Measurements from ENCODE around the gene DCAF5. TPM values are rescaled to one million over a fixed set of nuclear protein-coding genes. Genes with fewer than 3 reads are reported as not detected.
A peak's percentile ranks its signal among the peaks of the same experiment; 100 is the strongest.

DCAF5 gene
- polyA plus RNA-seq, 1 donor (not counting 4 experiments of a cell fraction or from before 2014, with no cell fraction given): 29.5 TPM

DNA sequence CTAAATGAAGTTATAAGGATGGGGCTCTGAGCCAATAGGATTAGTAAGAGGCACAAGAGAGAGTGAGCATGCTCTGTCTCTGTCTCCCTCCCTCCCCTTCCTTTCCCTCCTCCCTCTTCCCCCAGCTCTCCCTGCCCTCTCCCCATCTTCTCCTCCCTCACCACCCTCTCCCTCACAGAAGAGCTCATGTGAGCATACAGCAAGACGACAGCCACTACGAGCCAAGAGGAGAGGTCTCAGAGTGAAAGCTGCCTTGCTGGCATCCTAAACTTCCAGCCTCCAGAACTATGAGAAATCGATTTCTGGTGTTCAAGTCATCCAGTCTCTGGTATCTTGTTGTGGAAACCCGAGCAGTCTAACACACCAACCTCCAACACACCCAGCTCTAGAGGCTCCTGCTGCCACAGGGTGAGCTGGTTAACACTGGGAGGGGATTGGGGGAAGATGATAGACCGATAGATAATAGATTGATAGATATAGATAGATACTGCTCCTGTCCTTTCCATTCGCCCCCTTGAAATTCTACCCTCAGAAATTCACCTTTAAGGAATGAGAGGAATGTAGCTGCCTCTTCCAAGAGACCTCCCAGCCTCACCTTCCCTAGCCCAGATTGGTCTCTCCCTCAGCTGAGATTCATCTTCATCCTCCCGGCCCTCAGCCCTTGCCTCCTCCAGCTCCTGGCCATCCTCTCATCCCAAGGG, 148.0 kb downstream of the DCAF5 start:
- TF ChIP-seq, protein P1, sequence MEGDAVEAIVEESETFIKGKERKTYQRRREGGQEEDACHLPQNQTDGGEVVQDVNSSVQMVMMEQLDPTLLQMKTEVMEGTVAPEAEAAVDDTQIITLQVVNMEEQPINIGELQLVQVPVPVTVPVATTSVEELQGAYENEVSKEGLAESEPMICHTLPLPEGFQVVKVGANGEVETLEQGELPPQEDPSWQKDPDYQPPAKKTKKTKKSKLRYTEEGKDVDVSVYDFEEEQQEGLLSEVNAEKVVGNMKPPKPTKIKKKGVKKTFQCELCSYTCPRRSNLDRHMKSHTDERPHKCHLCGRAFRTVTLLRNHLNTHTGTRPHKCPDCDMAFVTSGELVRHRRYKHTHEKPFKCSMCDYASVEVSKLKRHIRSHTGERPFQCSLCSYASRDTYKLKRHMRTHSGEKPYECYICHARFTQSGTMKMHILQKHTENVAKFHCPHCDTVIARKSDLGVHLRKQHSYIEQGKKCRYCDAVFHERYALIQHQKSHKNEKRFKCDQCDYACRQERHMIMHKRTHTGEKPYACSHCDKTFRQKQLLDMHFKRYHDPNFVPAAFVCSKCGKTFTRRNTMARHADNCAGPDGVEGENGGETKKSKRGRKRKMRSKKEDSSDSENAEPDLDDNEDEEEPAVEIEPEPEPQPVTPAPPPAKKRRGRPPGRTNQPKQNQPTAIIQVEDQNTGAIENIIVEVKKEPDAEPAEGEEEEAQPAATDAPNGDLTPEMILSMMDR (optimal IDR thresholded peaks at IDR 0.05 in 1 of 3, IDR thresholded peaks at IDR 0.05 in 1 of 3, conservative IDR thresholded peaks at IDR 0.05 in 1 of 3; ENCODE audit: extremely low read depth in 1 of 3, insufficient read depth in 2 of 3, low read length in 3 of 3): no peak
- no peak for TF ChIP-seq EZH2 (IDR thresholded peaks at IDR 0.05; ENCODE audit: low read length)

DNA sequence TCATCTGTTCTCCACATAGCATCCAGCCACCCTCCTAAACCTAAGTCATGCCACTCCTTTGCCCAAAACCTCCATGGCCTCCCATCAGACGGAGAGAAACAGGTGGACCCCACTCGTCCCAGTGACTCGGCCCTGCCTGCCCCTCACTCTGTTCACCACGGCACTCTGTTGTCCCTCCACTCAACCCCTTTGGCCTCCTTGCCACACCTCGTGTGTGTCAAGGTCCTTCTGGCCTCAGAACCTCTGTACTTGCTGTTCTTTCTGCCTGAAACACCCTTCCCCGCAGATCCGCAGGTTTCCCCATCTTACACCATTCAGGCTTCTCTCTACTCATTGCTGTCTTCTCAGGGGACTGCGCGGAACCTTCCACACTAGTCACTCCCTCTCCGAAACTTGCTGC, 149.3 kb downstream of the DCAF5 start:
- H3K9me3 ChIP-seq (ENCODE audit: control insufficient read depth, low read depth, low read length): no peaks in the 10 kb centered on the region
- H3K4me1 ChIP-seq (ENCODE audit: control insufficient read depth, extremely low read depth, insufficient read depth, low read length): peaks cover 15% of the 10 kb centered on the region
- TF ChIP-seq, protein P1 (optimal IDR thresholded peaks at IDR 0.05 in 1 of 3, IDR thresholded peaks at IDR 0.05 in 1 of 3, conservative IDR thresholded peaks at IDR 0.05 in 1 of 3; ENCODE audit: extremely low read depth in 1 of 3, insufficient read depth in 2 of 3, low read length in 3 of 3): no peak
- no peak for TF ChIP-seq EZH2 (IDR thresholded peaks at IDR 0.05; ENCODE audit: low read length)
- H3K4me2 ChIP-seq (ENCODE audit: control insufficient read depth, extremely low read depth, insufficient read depth, low read depth, low read length): no peak overlapping the region
- DNase-seq (ENCODE audit: low read depth, low spot score) (no peak), FAIRE-seq (no peak)
- H3K27ac ChIP-seq (ENCODE audit: control insufficient read depth, insufficient read depth, low read length): no peak overlapping the region
- dilution Hi-C loops (cut with MboI; ENCODE audit: extremely low pct_ligation_motif_present, low sequenced_read_pairs): no loop called here
- H3K4me3 ChIP-seq (ENCODE audit: control insufficient read depth in 2 of 3, extremely low read depth in 1 of 3, insufficient read depth in 2 of 3, low read depth in 1 of 3, low read length in 3 of 3): no peak overlapping the region
- H3K27me3 ChIP-seq (ENCODE audit: control insufficient read depth, extremely low read depth, insufficient read depth, low read length): peaks cover 5% of the 10 kb centered on the region
- H2AFZ ChIP-seq (ENCODE audit: control insufficient read depth, low read length): no peak overlapping the region
- no peaks in the 10 kb centered on the region for H3K9me1 ChIP-seq (ENCODE audit: control insufficient read depth, extremely low read depth, insufficient read depth, low read length)
- H3K36me3 ChIP-seq (ENCODE audit: control insufficient read depth in 2 of 2, extremely low read depth in 1 of 2, insufficient read depth in 2 of 2, low read length in 2 of 2): no peaks in the 10 kb centered on the region
- no peaks in the 10 kb centered on the region for H3K79me2 ChIP-seq (ENCODE audit: control insufficient read depth, insufficient read depth, low read length)
- H3K9ac ChIP-seq (ENCODE audit: control insufficient read depth, extremely low read depth, insufficient read depth, low read length): no peak overlapping the region
- H4K20me1 ChIP-seq (ENCODE audit: control insufficient read depth, extremely low read depth, insufficient read depth, low read length): no peaks in the 10 kb centered on the region

More for the DNA sequence above, 148.0 kb downstream of the DCAF5 start:
- Histone ChIP-seq H3K9ac (ENCODE audit: control insufficient read depth, extremely low read depth, insufficient read depth, low read length) (no peak overlapping the region), H3K9me3 (ENCODE audit: control insufficient read depth, low read depth, low read length) (no peaks in the 10 kb centered on the region), H3K36me3 (ENCODE audit: control insufficient read depth in 2 of 2, extremely low read depth in 1 of 2, insufficient read depth in 2 of 2, low read length in 2 of 2) (no peaks in the 10 kb centered on the region), H3K4me3 (ENCODE audit: control insufficient read depth in 2 of 3, extremely low read depth in 1 of 3, insufficient read depth in 2 of 3, low read depth in 1 of 3, low read length in 3 of 3) (no peak overlapping the region), H3K79me2 (ENCODE audit: control insufficient read depth, insufficient read depth, low read length) (no peaks in the 10 kb centered on the region), H4K20me1 (ENCODE audit: control insufficient read depth, extremely low read depth, insufficient read depth, low read length) (no peaks in the 10 kb centered on the region), H3K27ac (ENCODE audit: control insufficient read depth, insufficient read depth, low read length) (no peak overlapping the region), H3K27me3 (ENCODE audit: control insufficient read depth, extremely low read depth, insufficient read depth, low read length) (peaks cover 5% of the 10 kb centered on the region), H3K9me1 (ENCODE audit: control insufficient read depth, extremely low read depth, insufficient read depth, low read length) (no peaks in the 10 kb centered on the region), H3K4me1 (ENCODE audit: control insufficient read depth, extremely low read depth, insufficient read depth, low read length) (peaks cover 15% of the 10 kb centered on the region), H3K4me2 (ENCODE audit: control insufficient read depth, extremely low read depth, insufficient read depth, low read depth, low read length) (peak overlapping the region; percentile 71), H2AFZ (ENCODE audit: control insufficient read depth, low read length) (no peak overlapping the region)
- DNase-seq (ENCODE audit: low read depth, low spot score): no peak
- dilution Hi-C loops (cut with MboI; ENCODE audit: extremely low pct_ligation_motif_present, low sequenced_read_pairs): no loop called here
- FAIRE-seq: no peak
